Stimulated activated CD8-positive, alpha-beta memory T cell treated with anti-CD3 and anti-CD28 coated beads, Interleukin-15, amount 100 ng/mL, for 24 hours (primary cell): ENCODE data around the gene CATSPERB.
A peak's percentile ranks its signal among the peaks of the same experiment; 100 is the strongest.
"Not testable (repeated sequence)": the region's sequence is repeated elsewhere in the genome, so short reads cannot be mapped to it uniquely, and the experiment has no call there.

Experiments used
- DNase-seq: peaks from one replicate; pipeline ENCODE4 v3.0.0-alpha.2; 2020; ENCODE audit warnings: low read depth

The CATSPERB gene

DNA sequence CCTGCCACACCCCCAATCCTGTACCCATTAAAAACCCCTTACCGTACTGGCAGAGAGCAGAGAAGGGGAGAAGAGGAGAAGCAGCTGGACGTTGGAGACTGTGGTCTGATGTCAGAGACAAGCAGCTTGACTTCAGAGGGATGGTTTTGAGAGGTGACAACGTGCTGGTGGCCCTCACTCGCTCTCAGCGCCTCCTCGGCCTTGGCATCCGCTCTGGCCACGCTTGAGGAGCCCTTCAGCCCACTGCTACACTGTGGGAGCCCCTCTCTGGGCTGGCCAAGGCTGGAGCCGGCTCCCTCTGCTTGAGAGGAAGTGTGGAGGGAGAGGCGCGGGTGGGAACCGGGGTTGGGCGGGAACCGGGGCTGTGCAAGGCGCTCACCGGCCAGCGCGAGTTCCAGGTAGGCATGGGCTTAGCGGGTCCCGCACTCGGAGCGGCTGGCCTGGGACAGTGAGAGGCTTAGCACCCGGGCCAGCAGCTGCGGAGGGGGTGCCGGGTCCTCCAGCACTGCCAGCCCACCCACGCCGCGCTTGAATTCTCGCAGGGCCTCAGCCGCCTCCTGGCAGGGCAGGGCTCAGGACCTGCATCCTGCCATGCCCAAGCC is 154.2 kb downstream of the CATSPERB start:
- no peak for DNase-seq

DNA sequence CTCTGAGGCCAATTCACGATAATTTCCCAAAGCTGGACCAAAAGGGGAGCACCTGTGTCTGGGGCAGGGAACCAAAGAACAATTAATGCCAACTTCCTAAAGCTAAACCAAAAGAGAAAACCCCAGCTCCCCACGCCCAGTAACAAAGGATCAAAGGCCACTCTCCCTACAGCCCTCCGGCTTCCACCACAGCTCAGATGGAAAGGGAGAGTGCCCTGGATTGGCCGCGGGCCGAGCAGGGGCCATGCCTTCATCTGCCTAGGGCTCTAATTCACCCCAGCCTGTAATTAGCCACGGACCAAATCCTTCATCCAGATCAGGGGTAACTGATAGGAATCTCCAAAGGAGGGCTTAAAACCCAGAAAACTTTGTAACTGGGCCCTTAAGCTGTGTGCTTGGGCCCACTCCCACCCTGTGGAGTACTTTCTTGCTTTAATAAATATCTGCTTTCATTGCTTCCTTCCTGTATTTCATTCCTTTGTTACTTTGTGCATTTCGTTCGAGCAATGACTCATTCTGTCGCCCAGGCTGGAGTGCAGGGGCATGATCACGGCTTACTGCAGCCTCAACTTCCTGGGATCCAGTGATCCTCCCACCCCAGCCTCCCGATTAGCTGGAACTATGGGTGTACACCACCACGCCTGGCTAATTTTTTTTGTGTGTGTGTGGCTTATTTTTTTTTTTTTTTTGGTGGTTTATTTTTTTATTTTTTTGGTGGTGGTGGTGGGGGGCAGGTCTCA is 156.2 kb downstream of the CATSPERB start:
- DNase-seq, result no peak

DNA sequence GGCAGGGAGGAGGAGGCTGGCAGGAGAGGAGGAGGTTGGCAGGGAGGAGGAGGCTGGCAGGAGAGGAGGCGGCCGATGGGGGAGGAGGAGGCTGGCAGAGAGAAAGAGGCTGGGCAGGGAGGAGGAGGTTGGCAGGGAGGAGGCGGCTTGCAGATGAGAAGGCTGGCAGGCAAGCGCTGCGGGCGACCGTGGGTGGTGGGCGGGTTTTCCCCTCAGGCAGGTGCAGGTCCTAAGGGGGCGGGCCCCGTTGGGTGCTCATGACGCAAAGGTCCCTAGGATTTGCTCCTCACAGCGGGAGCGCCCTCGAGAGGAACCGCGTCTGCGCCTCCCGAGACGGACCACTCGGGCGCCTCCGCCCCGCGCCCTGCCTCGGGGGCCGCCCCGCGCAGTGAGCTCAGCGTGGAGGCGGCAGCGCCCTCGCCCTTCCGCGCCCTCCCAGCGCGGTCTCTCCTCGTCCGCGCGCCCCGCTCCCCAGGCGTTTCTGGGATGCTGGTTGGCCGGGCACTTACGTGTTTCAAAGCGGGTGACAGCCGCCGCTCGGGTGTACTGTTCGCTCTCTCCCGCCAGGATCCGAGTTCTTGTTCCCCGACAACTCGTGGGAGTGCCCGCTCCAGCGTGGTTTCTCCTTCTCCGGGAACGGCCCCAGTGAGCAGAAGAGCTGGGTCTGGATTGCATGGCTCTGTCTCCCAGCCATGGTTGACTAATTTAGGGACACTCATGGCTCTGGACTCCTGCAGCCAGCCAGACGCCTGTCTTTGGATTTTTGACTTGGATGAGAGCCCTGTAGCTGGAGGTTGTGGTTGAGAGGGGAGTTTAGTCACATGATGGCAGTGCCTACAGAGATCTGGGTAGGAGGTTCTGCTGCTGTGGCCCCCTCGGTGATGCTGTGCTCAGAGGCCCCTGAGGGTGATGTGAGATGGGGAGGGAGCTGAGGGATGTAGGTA is 157.7 kb downstream of the CATSPERB start:
- peak; percentile 69 for DNase-seq

DNA sequence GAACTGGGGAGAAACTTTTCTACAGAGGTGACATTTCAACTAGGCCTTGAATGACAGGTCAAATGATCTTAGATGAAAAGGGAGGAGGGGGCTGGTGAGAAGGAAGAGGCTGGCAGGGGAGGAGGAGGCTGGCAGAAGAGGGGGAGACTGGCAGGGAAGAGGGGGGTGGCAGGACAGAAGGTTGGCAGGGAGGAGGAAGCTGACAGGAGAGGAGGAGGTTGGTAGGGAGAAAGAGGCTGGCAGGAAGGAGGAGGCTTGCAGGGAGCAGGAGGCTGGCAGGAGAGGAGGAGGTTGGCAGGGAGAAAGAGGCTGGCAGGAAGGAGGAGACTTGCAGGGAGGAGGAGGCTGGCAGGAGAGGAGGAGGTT is 158.4 kb downstream of the CATSPERB start:
- DNase-seq, result no peak

DNA sequence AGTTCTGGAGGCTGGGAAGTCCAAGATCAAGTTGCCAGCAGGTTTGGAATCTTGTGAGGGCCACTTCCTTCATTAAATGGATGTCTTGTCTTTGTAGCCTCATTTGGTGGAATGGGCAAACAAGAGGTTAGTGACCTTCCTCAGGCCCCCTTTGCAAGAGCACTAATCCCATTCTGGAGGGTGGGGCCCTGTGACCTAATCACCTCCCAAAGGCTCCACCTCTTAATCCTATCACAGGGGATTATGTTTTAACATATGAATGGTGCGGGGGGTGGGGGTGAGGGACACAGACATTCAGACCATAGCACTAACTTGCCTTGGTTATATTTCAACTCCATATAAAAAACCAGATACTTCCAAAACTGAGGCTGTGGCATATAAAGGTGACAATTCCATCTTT is 161.9 kb downstream of the CATSPERB start:
- DNase-seq, result no peak

DNA sequence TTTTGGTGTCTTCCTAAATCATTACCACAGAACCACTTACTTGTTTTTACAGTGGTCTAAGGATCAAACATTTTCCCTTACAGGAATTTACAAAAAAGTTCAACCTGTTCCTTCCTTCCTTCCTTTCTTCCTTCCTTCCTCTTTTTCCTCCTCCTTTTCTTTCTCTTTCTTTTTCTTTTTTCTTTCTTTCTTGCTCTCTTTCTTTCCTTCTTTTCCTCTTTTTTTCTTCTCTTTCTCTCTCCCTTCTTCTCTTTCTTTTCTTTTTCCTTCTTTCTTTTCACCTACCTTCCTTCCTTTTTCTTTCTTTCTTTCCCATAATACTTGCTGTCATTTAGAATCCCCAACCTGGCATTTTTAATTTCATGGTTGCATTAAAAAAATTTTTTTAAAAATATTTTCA is 162.6 kb downstream of the CATSPERB start:
- no peak for DNase-seq

DNA sequence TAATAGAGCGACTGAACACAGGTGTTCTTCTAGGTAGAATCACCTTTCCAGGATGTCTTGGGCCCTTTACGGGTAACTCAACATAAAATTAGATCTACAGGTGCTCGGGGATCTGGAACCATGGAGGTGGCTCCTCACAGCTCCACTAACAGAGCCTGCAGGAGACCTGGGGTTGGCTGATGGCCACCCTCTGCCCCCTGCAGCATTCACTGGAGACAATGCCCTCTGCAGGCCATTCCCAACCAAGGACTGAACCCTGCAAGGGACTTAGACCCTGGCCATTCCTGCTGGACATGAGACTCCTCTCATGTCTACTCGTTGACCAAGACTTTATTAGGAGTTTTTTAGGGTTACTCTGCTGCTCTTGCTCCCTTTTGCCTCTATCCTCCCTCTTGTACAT is 163.3 kb downstream of the CATSPERB start:
- DNase-seq, result no peak

DNA sequence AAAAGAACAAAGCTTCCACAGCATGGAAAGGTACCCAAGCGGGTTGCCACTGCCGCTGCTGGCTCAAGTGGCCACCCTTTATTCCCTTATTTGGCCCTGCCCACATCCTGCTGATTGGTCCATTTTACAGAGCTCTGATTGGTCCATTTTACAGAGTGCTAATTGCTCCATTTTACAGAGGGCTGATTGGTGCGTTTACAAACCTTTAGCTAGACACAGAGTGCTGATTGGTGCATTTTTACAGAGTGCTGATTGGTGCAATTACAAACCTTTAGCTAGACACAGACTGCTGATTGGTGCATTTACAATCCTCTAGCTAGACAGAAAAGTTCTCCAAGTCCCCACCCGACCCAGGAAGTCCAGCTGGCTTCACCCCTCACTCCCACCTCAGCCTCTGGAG is 164.1 kb downstream of the CATSPERB start:
- not testable (repeated sequence) for DNase-seq

DNA sequence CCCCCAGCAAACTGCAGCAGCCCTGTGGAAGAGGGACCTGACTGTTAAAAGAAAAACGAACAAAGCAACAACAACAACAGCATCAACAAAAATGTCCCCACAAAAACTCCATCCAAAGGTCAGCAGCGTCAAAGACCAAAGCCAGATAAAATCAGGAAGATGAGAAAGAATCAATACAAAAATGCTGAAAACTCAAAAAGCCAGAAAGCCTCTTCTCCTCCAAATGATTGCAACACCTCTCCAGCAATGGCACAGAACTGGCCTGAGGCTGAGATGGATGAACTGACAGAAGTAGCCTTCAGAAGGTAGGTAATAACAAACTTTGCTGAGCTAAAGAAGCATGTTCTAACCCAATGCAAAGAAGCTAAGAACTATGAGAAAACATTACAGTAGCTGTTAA is 176.4 kb downstream of the CATSPERB start:
- DNase-seq, result no peak

DNA sequence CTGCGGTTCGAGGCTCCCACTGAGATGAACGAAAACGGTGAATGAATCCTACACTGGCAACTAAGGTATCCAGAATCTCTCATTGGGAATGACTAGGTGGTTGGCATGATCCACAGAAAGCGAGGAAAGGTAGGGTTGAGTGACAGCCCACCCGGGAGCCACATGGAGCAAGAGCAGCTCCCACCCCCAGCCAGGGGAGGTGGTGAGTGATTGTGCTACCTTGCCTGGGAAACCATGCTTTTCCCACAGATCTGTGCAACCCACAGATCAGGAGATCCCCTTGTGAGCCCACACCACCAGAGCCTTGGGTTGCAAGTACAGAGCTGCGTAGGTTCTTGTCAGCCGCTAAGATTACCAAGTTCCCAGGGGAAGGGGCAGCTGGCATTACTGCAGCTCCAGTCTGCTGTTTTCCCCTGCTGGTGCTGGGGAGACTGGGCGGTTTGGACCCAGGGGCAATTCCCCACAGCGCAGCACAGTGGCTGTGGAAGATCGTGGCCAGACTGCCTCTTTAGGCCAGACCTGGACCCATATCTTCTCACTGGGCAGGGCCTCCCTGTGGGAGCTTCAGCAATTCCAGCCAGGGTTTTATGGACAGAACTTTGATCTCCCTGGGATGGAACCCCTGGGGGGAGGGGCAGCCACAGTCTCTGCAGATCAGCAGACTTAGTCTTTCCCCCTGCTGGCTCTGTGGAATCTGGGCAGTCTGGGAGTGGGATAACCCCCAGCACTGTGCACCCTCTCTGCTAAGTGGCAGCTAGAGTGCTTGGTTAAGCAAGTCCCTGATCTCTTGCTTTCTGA is 177.2 kb downstream of the CATSPERB start:
- DNase-seq, result no peak

DNA sequence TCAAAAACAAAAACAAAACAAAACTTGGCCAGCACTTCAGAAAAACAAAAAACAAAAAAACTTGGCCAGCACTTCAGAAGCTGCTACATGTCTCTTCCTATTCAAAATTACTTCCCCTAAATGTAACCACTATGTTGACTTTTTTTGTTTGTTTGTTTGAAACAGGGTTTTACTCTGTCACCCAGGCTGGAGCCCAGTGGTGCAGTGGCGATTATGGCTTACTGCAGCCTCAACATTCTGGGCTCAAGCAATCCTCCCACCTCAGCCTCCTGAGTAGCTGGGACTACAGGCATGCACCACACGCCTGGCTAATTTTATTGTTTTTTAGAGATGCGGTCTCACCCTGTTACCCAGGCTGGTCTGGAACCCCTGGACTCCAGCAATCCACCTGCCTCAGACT is 183.8 kb downstream of the CATSPERB start:
- no peak for DNase-seq

DNA sequence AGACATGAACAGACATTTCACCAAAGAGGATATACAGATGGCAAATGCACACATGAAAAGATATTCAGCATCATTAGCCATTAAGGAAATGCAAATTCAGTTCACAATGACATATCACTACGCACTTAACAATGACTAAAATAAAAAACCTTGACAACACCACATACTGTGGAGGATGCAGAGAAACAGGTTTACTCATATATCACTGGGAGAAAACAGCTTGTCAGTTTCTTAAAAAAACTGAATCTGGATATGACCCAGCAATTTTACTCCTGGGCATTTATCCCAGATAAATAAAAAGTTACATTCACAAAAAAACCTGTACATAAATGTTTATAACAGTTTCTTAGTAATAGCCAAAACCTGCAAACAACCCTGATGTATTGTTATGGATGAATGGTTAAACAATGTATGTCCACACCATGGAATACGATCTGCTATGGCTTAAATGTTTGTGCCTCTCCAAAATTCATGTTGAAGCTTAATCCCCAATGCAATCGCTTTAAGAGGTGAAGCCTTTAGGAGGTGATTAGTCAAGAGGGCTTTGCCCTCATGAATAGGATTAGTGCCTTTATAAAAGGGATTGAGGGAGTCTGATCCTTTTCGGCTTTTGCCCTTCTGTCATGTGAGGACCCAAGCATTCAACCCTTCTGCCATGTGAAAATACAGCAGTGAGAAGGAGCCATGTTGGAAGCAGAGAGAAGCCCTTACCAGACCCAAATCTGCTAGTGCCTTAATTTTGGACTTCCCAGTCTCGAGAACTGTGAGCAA is 185.8 kb downstream of the CATSPERB start:
- no peak for DNase-seq

DNA sequence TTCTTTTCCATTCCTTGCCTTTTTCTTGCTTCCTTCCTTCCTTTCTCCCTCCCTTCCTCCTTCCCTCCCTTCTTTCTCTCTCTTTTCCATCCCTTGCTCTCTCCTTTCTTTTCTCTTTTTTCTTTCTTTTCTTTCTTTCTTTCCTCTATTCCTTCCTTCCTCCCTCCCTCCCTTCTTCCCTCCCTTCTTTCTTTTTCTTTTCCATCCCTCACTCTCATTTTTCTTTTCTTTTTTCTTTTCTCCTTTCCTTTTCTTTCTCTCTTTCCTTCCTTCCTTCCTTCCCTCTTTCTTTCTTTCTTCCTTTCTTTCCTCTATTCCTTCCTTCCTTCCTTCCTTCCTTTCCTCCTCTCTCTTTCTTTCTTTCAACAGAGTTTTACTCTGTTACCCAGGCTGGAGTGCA is 186.7 kb downstream of the CATSPERB start:
- DNase-seq, result no peak

DNA sequence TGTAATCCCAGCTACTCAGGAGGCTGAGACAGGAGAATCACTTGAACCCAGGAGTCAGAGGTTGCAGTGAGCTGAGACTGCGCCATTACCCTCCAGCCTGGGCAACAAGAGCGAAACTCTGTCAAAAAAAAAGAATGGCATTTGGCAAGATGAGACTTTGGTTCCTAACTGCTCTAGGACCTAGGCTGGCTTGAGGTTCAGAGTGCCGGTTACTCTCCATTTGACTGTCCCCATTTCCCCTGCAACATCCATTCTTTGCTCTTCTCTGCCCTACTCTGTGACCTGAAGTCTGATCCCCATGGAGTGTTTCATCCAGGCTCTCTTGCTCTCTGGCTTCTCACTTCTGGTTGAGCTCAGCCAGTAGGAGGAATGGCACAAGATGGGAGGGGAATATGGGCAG is 195.6 kb downstream of the CATSPERB start:
- no peak for DNase-seq

DNA sequence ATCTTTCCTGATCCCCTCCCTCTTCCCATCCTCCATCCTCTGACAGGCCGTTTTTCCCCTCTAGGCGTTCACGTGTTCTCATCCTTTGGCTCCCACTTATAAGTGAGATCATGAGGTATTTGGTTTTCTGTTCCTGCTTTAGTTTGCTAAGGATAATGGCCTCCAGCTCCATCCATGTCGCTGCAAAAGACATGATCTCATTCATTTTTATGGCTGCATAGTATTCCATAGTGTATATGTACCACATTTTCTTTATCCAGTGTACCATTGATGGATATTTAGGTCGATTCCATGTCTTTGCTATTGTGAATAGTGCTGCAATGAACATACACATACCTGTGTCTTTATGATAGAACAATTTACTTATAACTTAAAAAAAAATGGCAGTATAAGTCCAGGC is 197.8 kb downstream of the CATSPERB start:
- not testable (repeated sequence) for DNase-seq

DNA sequence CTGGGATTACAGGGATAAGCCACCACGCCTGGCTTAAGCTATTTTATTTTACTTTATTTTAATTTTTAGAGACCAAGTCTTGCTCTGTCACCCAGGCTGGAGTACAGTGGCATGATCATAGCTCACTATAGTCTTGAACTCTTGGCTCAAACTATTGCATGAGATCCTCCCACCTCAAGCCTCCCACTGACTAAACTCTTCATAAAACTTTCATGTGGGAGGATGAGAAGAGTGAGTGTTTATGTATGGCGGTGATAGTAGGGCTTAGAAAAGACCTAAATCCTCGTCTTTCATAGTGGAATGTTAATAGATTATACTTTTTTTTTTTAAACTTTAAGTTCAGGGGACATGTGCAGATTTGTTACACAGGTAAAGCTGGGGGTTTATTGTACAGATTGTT is 198.3 kb downstream of the CATSPERB start:
- DNase-seq, result no peak
